CD4-positive, alpha-beta memory T cell (primary cell): Measurements from ENCODE around the gene ZBTB7B. TPM values are rescaled to one million over a fixed set of nuclear protein-coding genes. Genes with fewer than 3 reads are reported as not detected.

Experiments
- CTCF ChIA-PET: fragments of 350-600 bp; sonication (Branson Sonifier 250); formaldehyde crosslinking; loops from one replicate; lab custom pipeline; 2021; ENCODE audit warnings: inconsistent platforms; ENCODE audit not compliant: partially characterized antibody; lab: Charles Lee
- POLR2A ChIA-PET: fragments of 350-600 bp; sonication (Branson Sonifier 250); formaldehyde crosslinking; loops from one replicate; lab custom pipeline; 2021; ENCODE audit not compliant: partially characterized antibody; lab: Charles Lee
- DNase-seq, 5 donors: peaks; one replicate each; pipeline versions ENCODE4 v3.0.0 to v3.0.0-alpha.2; 2020 to 2022; ENCODE audit warnings: mixed read lengths in 1 of 5
- H3K27ac ChIP-seq: one replicate; pipeline ENCODE4 v1.7.0; 2013; ENCODE audit warnings: low read depth, low read length
- H3K27me3 ChIP-seq: 2 replicates; pipeline ENCODE4 v1.7.0; 2013; ENCODE audit warnings: mild to moderate bottlenecking, low read length, moderate library complexity; ENCODE audit not compliant: insufficient read depth
- H3K36me3 ChIP-seq: 2 replicates; pipeline ENCODE4 v1.7.0; 2013; ENCODE audit warnings: mild to moderate bottlenecking, low read length, moderate library complexity; ENCODE audit not compliant: insufficient read depth
- H3K4me1 ChIP-seq: 2 replicates; pipeline ENCODE4 v1.7.0; 2013; ENCODE audit warnings: mild to moderate bottlenecking, low read length, moderate library complexity; ENCODE audit not compliant: insufficient read depth
- H3K4me3 ChIP-seq, 2 donors: one replicate each; pipeline ENCODE4 v1.7.0; 2013; ENCODE audit warnings: low read length in 2 of 2, mild to moderate bottlenecking in 1 of 2
- H3K9me3 ChIP-seq, 2 donors: one replicate each; pipeline ENCODE4 v1.7.0; 2013; ENCODE audit warnings: low read length in 2 of 2, control low read depth in 1 of 2; ENCODE audit not compliant: control insufficient read depth in 1 of 2
- H3K27ac Mint-ChIP-seq, 7 donors: one replicate each; pipeline ENCODE4 v1.8.0; 2020 to 2021; ENCODE audit warnings: mixed read lengths in 7 of 7, mild to moderate bottlenecking in 6 of 7, inconsistent platforms in 3 of 7, moderate library complexity in 3 of 7
- H3K27me3 Mint-ChIP-seq, 2 donors: one replicate each; pipeline ENCODE4 v1.8.0; 2020 to 2021; ENCODE audit warnings: mixed read lengths in 2 of 2
- H3K36me3 Mint-ChIP-seq, 2 donors: one replicate each; pipeline ENCODE4 v1.8.0; 2020 to 2021; ENCODE audit warnings: mixed read lengths in 2 of 2, inconsistent platforms in 1 of 2, mild to moderate bottlenecking in 1 of 2
- H3K4me1 Mint-ChIP-seq, 4 donors: one replicate each; pipeline ENCODE4 v1.8.0; 2020 to 2021; ENCODE audit warnings: mixed read lengths in 4 of 4, mild to moderate bottlenecking in 1 of 4
- H3K4me3 Mint-ChIP-seq, 8 donors: one replicate each; pipeline ENCODE4 v1.8.0; 2020 to 2021; ENCODE audit warnings: mixed read lengths in 8 of 8, mild to moderate bottlenecking in 7 of 8, moderate library complexity in 6 of 8, inconsistent platforms in 3 of 8
- H3K9me3 Mint-ChIP-seq, 8 donors: one replicate each; pipeline ENCODE4 v1.8.0; 2020 to 2021; ENCODE audit warnings: mixed read lengths in 8 of 8, mild to moderate bottlenecking in 5 of 8, inconsistent platforms in 3 of 8, moderate library complexity in 1 of 8
- intact Hi-C: fragments of 100-400 bp; cut with micrococcal nuclease; formaldehyde crosslinking; loops from one replicate; pipeline ENCODE4 v1.15.1; 2023
- polyA plus RNA-seq, 2 donors: library from polyadenylated mRNA; unstranded; fragments of 300-500 nt; fragmentation: Illumina TruSeq; gene quantifications; one replicate each; pipeline ENCODE4 v1.2.3, GENCODE V29; 2021
- total RNA-seq, 2 experiments: library from RNA; stranded (reverse); gene quantifications; one replicate each; pipeline ENCODE4 v1.2.3, GENCODE V29; 2021

ZBTB7B gene
- total and polyA plus RNA-seq, 4 experiments from 2014 or later: 3.4 to 92.7 (median 48.9) TPM

DNA sequence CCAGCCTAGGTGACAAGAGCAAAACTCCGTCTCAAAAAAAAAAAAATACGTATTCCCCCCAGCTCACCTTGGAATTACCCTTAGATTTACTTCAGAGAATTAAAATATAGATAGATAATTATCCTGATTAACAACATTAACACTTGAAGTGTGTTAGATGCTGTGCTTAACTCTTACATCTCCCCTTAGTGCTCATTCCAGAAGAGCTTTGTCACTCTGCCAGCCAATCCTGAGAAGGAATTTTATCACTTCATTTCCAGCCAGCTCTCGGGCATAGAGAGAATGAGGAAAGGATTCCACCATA lies 30.4 kb upstream of the ZBTB7B start:
- POLR2A ChIA-PET: interaction anchor here (1.4 to 41.7 kb wide), 6 partner anchors 9 to 35 kb away, joined by 3 to 1543 read pairs (median 92); partner anchors contain the start of genes FLAD1, LENEP, PBXIP1 and PMVK
- intact Hi-C loops: no loop called here
- peak overlapping the region; percentile 95 for H3K27ac ChIP-seq

DNA sequence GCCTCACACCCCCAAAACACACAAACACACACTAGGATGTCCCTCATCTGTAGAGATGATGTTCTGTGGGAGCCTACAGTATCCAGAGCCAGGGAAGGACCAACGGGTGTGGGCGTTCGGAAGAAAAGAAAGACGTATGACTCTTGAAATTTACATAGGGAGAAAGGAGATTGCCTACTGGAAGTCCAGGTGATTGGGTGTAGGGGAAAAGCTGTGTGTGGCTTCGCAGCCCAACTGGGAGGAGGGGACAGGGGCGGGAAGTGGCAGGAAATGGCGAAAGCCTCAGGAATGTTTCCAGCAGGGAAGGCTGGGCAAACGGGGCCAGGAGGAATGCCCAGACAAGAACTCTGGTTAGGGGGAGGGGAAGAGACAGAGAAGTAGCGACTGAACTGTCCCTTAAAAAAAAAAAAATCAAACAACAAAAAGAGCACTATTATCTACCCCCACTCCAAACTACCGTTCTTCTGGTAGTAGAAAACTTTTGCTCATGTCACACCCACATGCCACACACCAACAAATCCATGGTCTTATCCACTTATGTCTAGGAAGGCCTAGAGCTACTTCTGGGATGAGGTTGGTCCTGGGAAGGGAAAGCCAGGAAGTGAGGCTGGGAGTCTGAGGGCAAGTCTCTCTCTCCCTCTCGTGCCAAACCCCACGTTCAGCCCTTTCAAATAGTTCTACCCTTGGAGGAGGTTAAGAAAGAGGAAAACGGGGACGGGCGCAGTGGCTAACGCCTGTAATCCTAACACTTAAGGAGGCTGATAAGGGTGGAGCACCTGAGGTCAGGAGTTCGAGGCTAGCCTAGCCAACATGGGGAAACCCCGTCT lies 29.9 kb upstream of the ZBTB7B start:
- Histone ChIP-seq H3K4me1 (peaks cover 45% of the 10 kb centered on the region), H3K27me3 (no peaks in the 10 kb centered on the region), H3K4me3 (no peak overlapping the region), H3K27ac (peak overlapping the region; percentile 95), H3K9me3 (no peaks in the 10 kb centered on the region), H3K36me3 (peaks cover 18% of the 10 kb centered on the region)
- POLR2A ChIA-PET: interaction anchor here (0.6 to 41.7 kb wide), 8 partner anchors 8 to 90 kb away, joined by 3 to 1543 read pairs (median 48); partner anchors contain the start of genes FLAD1, LENEP, PBXIP1 and PMVK
- no peaks in the 10 kb centered on the region for H3K9me3 Mint-ChIP-seq
- H3K36me3 Mint-ChIP-seq: peaks cover 8 to 27% of the 10 kb centered on the region in 2 donors
- H3K4me3 Mint-ChIP-seq: peak overlapping the region in 3 of 8 donors; percentile 9 to 60 (median 52)
- no peaks in the 10 kb centered on the region for H3K27me3 Mint-ChIP-seq
- peak overlapping the region in 1 of 7 donors; percentile 82 for H3K27ac Mint-ChIP-seq
- CTCF ChIA-PET: interaction anchor here (0.5 to 16.3 kb wide), 9 partner anchors 8 to 188 kb away, joined by 3 to 226 read pairs (median 17); partner anchors contain the start of genes FLAD1, LENEP, PBXIP1 and PYGO2
- intact Hi-C loops: loop anchor here (1.0 kb wide), 1 partner anchor 45 kb away; no protein-coding TSS in a partner anchor
- peaks cover 22 to 40% (median 27%) of the 10 kb centered on the region in 4 donors for H3K4me1 Mint-ChIP-seq
- DNase-seq: no peak

More for the DNA sequence above, 30.4 kb upstream of the ZBTB7B start:
- Mint-ChIP-seq H3K27ac (peak overlapping the region in 1 of 7 donors; percentile 82), H3K4me3 (peak overlapping the region in 2 of 8 donors; percentile 9 to 52), H3K36me3 (peaks cover 10 to 29% of the 10 kb centered on the region in 2 donors), H3K27me3 (no peaks in the 10 kb centered on the region), H3K9me3 (no peaks in the 10 kb centered on the region), H3K4me1 (peaks cover 22 to 36% (median 28%) of the 10 kb centered on the region in 4 donors)
- Histone ChIP-seq H3K36me3 (peaks cover 23% of the 10 kb centered on the region), H3K9me3 (no peaks in the 10 kb centered on the region), H3K27me3 (no peaks in the 10 kb centered on the region), H3K4me1 (peaks cover 45% of the 10 kb centered on the region), H3K4me3 (no peak overlapping the region)
- no peak for DNase-seq
- CTCF ChIA-PET: interaction anchor here (1.2 to 16.3 kb wide), 6 partner anchors 11 to 45 kb away, joined by 3 to 226 read pairs (median 32); partner anchors contain the start of genes FLAD1, PBXIP1 and PYGO2

DNA sequence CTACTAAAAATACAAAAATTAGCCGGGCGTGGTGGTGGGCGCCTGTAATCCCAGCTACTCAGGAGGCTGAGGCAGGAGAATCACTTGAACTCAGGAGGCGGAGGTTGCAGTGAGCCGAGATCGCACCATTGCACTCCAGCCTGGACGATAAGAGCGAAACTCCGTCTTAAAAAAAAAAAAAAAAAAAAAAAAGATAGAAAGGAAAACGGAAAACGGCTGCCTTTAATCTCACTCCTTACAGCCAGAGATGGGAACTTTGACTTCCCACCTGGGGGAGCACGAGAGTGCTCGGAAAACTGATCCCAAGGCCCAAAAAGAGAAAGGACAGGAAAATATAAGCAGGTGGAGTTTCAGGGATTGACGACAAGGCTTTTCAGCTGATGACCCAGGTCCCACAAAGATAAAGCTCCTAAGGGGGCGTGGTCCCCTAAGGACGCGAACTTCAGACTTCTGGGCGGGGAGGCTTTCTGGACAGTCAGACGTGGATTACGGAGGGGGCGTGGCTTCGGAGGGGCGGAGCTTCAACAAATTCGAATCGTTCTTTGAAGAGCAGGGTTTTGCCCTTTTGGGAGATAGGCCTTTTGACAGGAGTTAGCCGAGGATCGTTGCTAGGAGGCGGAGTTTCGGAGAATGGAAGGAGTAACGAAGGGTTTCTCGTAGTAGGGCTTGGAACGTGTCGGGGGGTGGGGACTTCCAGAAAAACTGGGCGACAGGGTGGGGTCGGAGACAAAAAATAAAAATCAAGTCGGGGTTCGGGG lies 29.1 kb upstream of the ZBTB7B start:
- Histone ChIP-seq H3K27me3 (no peaks in the 10 kb centered on the region), H3K36me3 (peaks cover 10% of the 10 kb centered on the region), H3K9me3 (no peaks in the 10 kb centered on the region), H3K27ac (peak overlapping the region; percentile 95), H3K4me3 (peak overlapping the region; percentile 67 to 83), H3K4me1 (peaks cover 45% of the 10 kb centered on the region)
- ChIA-PET POLR2A (interaction anchor here (0.6 to 41.7 kb wide), 9 partner anchors 8 to 793 kb away, joined by 3 to 1543 read pairs (median 36); partner anchors contain the start of genes FLAD1, LENEP, PBXIP1 and PMVK), CTCF (interaction anchor here (0.7 to 16.3 kb wide), 9 partner anchors 9 to 1008 kb away, joined by 3 to 226 read pairs (median 17); partner anchors contain the start of genes FLAD1, LENEP, PBXIP1 and PYGO2)
- intact Hi-C loops: loop anchor here (1.0 to 2.0 kb wide), 7 partner anchors 10 to 77 kb away; partner anchors contain the start of genes ADAM15, FLAD1, PMVK and PYGO2
- H3K4me1 Mint-ChIP-seq: peaks cover 22 to 43% (median 27%) of the 10 kb centered on the region in 4 donors
- DNase-seq: peak; percentile 83 to 96 (median 85)
- H3K36me3 Mint-ChIP-seq: peaks cover 4 to 19% of the 10 kb centered on the region in 2 donors
- no peaks in the 10 kb centered on the region for H3K27me3 Mint-ChIP-seq
- H3K27ac Mint-ChIP-seq: no peak overlapping the region
- no peaks in the 10 kb centered on the region for H3K9me3 Mint-ChIP-seq
- no peak overlapping the region for H3K4me3 Mint-ChIP-seq

DNA sequence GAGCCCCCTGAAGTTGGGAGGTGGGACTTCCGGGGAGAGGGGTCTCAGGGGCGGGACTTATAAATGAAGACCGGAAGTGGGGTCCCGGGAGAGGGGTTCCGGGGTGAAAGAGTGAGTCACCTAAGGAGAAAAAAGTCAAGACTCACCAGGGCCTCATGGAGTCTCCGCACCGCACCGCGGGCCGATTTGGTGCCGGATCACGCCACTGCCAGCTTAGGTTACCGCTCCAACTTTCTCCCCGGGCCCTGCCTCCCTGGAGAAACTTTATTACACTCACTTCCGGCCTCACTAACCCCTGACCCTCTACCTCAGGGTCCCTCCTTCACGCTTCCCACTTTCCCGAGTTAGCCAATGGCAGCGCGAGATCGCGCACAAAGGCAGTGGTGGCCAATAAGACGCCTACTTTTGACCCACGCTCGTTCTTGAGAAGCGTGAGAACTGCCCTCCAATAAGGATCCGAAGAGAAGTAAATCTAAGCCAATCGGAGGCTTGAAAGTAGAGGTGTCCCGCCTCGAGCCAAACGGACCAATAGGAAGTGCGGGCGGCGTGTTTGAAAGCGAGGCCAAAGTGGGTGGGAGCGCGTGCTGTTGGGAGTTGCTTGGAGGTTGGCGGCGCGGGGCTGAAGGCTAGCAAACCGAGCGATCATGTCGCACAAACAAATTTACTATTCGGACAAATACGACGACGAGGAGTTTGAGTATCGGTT lies 28.3 kb upstream of the ZBTB7B start, which contains the start of gene CKS1B:
TSS of gene CKS1B (plus strand) at position 580 of the 706 bp plus-strand sequence. CDS start at position 645, 65 bp downstream.
- peaks cover 45% of the 10 kb centered on the region for H3K4me1 ChIP-seq
- H3K36me3 ChIP-seq: peaks cover 6% of the 10 kb centered on the region
- Mint-ChIP-seq H3K27me3 (no peaks in the 10 kb centered on the region), H3K27ac (no peak within 1 kb of the TSS), H3K9me3 (no peaks in the 10 kb centered on the region), H3K4me3 (no peak within 1 kb of the TSS), H3K4me1 (peaks cover 22 to 38% (median 26%) of the 10 kb centered on the region in 4 donors), H3K36me3 (peaks cover 4 to 12% of the 10 kb centered on the region in 2 donors)
- no peaks in the 10 kb centered on the region for H3K27me3 ChIP-seq
- H3K27ac ChIP-seq: peak within 1 kb of the TSS; percentile 95
- POLR2A ChIA-PET: interaction anchor here (1.0 to 41.7 kb wide), 10 partner anchors 8 to 794 kb away, joined by 3 to 1543 read pairs (median 22); partner anchors contain the start of genes ADAM15, FLAD1, LENEP and PBXIP1
- intact Hi-C loops: loop anchor here (1.0 to 2.0 kb wide), 6 partner anchors 9 to 77 kb away; partner anchors contain the start of genes ADAM15, FLAD1, PMVK and PYGO2
- H3K4me3 ChIP-seq: peak within 1 kb of the TSS; percentile 67 to 100
- CTCF ChIA-PET: interaction anchor here (0.7 to 16.3 kb wide), 11 partner anchors 9 to 1009 kb away, joined by 3 to 226 read pairs (median 7); partner anchors contain the start of genes FLAD1, LENEP, PBXIP1 and PYGO2
- DNase-seq: peak; percentile 99
- no peaks in the 10 kb centered on the region for H3K9me3 ChIP-seq

DNA sequence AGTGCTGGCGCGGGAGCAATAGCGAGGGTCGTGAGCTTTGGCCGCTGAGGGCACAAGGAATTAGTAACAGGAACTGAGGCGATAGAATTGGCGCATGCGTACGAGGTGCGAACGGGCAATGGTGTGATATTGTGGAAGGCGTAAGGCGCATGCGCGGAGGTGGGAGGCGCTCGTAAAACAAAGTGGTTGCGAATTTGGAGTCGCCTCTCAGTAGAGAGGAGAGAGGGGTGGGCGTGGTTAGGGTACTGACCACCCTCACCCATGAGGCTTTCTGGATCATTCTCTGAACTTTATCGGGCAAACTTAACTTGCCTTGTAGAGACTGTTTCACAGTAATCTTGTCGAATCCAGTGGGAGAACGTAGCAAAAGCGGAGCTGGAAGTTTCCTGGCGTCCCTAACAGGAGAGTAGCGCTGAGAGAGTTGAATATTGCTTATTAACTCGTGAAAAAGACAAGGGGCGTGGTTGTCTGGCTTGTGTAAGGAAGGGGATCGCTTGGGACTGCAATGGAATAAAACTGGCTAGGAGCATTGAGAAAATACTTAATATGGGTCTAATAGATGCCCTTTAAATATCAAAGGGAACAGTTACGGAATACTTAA lies 27.7 kb upstream of the ZBTB7B start:
- peak overlapping the region; percentile 95 for H3K27ac ChIP-seq
- Mint-ChIP-seq H3K4me3 (no peak overlapping the region), H3K27ac (no peak overlapping the region), H3K4me1 (peaks cover 18 to 33% (median 24%) of the 10 kb centered on the region in 4 donors), H3K36me3 (peaks cover 4 to 11% of the 10 kb centered on the region in 2 donors), H3K27me3 (no peaks in the 10 kb centered on the region), H3K9me3 (no peaks in the 10 kb centered on the region)
- H3K27me3 ChIP-seq: no peaks in the 10 kb centered on the region
- ChIA-PET CTCF (interaction anchor here (1.3 to 16.3 kb wide), 7 partner anchors 11 to 42 kb away, joined by 4 to 226 read pairs (median 23); partner anchors contain the start of genes PBXIP1 and PYGO2), POLR2A (interaction anchor here (1.0 to 41.7 kb wide), 11 partner anchors 9 to 795 kb away, joined by 3 to 1543 read pairs (median 9); partner anchors contain the start of genes ADAM15, FLAD1, LENEP and PBXIP1)
- H3K36me3 ChIP-seq: no peaks in the 10 kb centered on the region
- intact Hi-C loops: loop anchor here (1.0 to 2.0 kb wide), 6 partner anchors 8 to 76 kb away; partner anchors contain the start of genes ADAM15, FLAD1, PMVK and PYGO2
- H3K4me1 ChIP-seq: peaks cover 45% of the 10 kb centered on the region
- peak overlapping the region; percentile 67 to 100 for H3K4me3 ChIP-seq
- no peaks in the 10 kb centered on the region for H3K9me3 ChIP-seq
- DNase-seq: peak in 4 of 5 donors; percentile 96 to 97 (median 97)
